Ascending aorta (tissue), 2 donors: ENCODE results near the gene LLGL2. TPM values are rescaled to one million over a fixed set of nuclear protein-coding genes. Genes with fewer than 3 reads are reported as not detected.

Experiments
- DNase-seq, 2 donors: peaks; one replicate each; pipeline ENCODE4 v3.0.0-alpha.2; 2019; ENCODE audit warnings: low spot score in 2 of 2
- H3K27ac ChIP-seq, 2 donors: fragments of 200-600 bp; sonication (generic); one replicate each; pipeline ENCODE4 v1.5.1; 2016 to 2017; ENCODE audit warnings: mild to moderate bottlenecking in 1 of 2
- H3K27me3 ChIP-seq: fragments of 200-600 bp; sonication (generic); one replicate; pipeline ENCODE4 v1.5.1; 2017
- H3K36me3 ChIP-seq, 2 donors: fragments of 200-600 bp; sonication (generic); one replicate each; pipeline ENCODE4 v1.5.1; 2016
- H3K4me1 ChIP-seq, 2 donors: fragments of 200-600 bp; sonication (generic); one replicate each; pipeline ENCODE4 v1.5.1; 2016 to 2017; ENCODE audit warnings: mild to moderate bottlenecking in 1 of 2
- H3K4me3 ChIP-seq, 2 donors: fragments of 200-600 bp; sonication (generic); one replicate each; pipeline ENCODE4 v1.5.1; 2016 to 2017; ENCODE audit warnings: mild to moderate bottlenecking in 1 of 2
- H3K9me3 ChIP-seq, 2 donors: fragments of 200-600 bp; sonication (generic); one replicate each; pipeline ENCODE4 v1.5.1; 2016
- CTCF ChIP-seq, 3 experiments: fragments of 200-600 bp in 2 of 3; fragments of 450-650 bp in 1 of 3; sonication (generic) in 2 of 3; IDR thresholded peaks; one replicate each; pipeline ENCODE4 v1.5.1; 2016 to 2019; ENCODE audit warnings: antibody characterized with exemption in 3 of 3, mild to moderate bottlenecking in 1 of 3, moderate library complexity in 1 of 3
- intact Hi-C: fragments of 100-400 bp; cut with DNase I; formaldehyde crosslinking; loops from one replicate; pipeline ENCODE4 v1.15.1; 2023
- total RNA-seq: library from RNA; depleted of rRNA; stranded (reverse); fragments of >200 nt; gene quantifications from one replicate; pipeline ENCODE4 v1.1.0, GENCODE V29; 2016

The LLGL2 gene
- total RNA-seq, 1 donor from 2014 or later: 41.8 TPM

DNA sequence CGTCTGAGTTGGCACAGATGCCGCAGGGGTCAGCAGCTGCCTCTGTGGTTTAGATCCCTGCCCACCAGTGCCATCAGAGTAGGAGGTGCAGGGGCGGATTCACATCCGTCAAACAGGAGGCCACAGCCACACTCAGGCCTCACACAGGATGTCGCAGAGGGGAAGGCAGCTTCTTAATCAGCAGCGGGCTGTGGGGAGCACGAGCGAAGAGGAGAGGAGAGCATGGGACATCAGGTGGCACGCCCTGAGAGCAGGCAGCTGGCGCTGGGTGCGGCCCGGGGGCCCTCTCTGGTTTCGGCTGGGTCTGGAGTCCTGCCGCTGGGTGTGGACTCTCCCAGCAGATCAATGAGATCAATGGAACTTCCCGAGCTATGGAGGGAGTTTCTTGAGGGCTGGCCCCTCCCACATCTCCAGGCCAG is 9.6 kb downstream of the LLGL2 start:
- H3K27ac ChIP-seq: no peak overlapping the region

DNA sequence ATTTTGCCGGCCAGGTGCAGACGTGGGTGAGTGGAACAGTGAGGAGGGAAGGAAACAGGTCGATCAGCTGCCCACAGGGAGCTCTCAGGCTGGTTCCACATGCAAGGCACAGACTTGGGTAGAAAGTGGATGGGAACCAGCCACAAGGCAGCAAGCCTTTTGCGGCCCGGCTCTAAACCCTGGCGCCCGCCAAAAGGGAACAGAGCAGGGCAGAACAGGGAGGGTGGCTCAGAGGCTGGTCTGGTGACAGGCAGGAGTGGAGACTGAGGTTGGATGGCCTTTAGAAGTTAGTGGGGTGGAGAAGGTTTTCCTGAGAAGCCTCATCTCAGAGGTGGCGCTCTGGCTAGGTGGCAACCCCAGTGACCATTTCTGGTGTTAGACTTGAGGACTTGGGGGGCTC is 10.4 kb downstream of the LLGL2 start:
- TF ChIP-seq CTCF (IDR thresholded peaks at IDR 0.05): no peak
- Histone ChIP-seq H3K36me3 (peaks cover 0 to 2% of the 10 kb centered on the region in 2 donors), H3K27me3 (no peaks in the 10 kb centered on the region), H3K4me3 (no peak overlapping the region), H3K27ac (no peak overlapping the region), H3K4me1 (no peaks in the 10 kb centered on the region), H3K9me3 (no peaks in the 10 kb centered on the region)
- intact Hi-C loops: no loop called here
- DNase-seq: no peak

More for the DNA sequence above, 9.6 kb downstream of the LLGL2 start:
- intact Hi-C loops: no loop called here
- Histone ChIP-seq H3K4me3 (no peak overlapping the region), H3K4me1 (no peaks in the 10 kb centered on the region), H3K27me3 (no peaks in the 10 kb centered on the region), H3K36me3 (peaks cover 0 to 2% of the 10 kb centered on the region in 2 donors), H3K9me3 (no peaks in the 10 kb centered on the region)
- no peak for TF ChIP-seq CTCF (IDR thresholded peaks at IDR 0.05)
- DNase-seq: no peak

GRCh38 chr17:75536366-75536765 is 10.9 kb downstream of the LLGL2 start:
- Histone ChIP-seq H3K27ac (no peak overlapping the region), H3K9me3 (no peaks in the 10 kb centered on the region), H3K4me1 (no peaks in the 10 kb centered on the region), H3K27me3 (no peaks in the 10 kb centered on the region), H3K36me3 (peaks cover 0 to 2% of the 10 kb centered on the region in 2 donors), H3K4me3 (no peak overlapping the region)
- no peak for TF ChIP-seq CTCF (IDR thresholded peaks at IDR 0.05)
- no peak for DNase-seq
- intact Hi-C loops: no loop called here

- H3K27me3 ChIP-seq: no peaks in the 10 kb centered on the region
- H3K4me3 ChIP-seq: no peak overlapping the region
- no peak for TF ChIP-seq CTCF (IDR thresholded peaks at IDR 0.05)
- intact Hi-C loops: no loop called here
- DNase-seq: no peak
- H3K36me3 ChIP-seq: no peaks in the 10 kb centered on the region
- H3K9me3 ChIP-seq: no peaks in the 10 kb centered on the region
- H3K4me1 ChIP-seq: no peaks in the 10 kb centered on the region
- no peak overlapping the region for H3K27ac ChIP-seq
These were observed 14.7 kb downstream of the LLGL2 start for GRCh38 chr17:75539967-75540729.

DNA sequence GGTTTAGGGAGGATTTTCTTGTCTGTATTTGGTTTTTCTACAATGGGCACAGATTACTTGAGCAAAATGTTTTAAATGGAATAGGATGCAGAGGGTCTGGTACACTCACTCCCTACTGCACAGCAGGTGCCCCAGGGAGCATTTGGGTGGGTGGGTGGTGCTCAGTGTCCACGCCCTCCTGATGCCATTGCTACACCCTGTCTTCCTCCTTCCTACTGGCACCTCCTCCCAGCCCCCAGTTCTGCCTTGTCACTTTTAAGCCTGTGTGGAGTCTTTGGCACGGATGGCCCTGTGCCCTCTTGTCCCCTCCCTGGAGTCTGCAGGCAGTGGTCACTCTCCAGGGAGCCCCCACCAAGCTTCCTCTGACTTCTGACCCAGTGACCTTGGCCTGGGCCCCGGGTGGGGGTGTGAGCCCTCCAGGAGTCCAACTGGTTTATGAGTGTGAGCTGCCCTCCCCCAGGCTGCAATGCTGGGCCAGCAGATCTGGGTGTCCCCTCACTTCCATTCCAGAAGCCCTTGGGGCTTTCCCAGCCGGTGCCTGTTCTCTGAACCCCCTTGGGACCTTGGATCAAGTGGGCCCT is 15.5 kb downstream of the LLGL2 start:
- H3K27me3 ChIP-seq: no peaks in the 10 kb centered on the region
- no peak for TF ChIP-seq CTCF (IDR thresholded peaks at IDR 0.05)
- no peaks in the 10 kb centered on the region for H3K36me3 ChIP-seq
- H3K9me3 ChIP-seq: no peaks in the 10 kb centered on the region
- no peak overlapping the region for H3K27ac ChIP-seq
- H3K4me1 ChIP-seq: no peaks in the 10 kb centered on the region
- H3K4me3 ChIP-seq: no peak overlapping the region
- no peak for DNase-seq
- intact Hi-C loops: no loop called here
